ENCODE measurements around the gene FRAS1.
A peak's percentile ranks its signal among the peaks of the same experiment; 100 is the strongest.
"Not testable (repeated sequence)": the region's sequence is repeated elsewhere in the genome, so short reads cannot be mapped to it uniquely, and the experiment has no call there.

FRAS1 gene

DNA sequence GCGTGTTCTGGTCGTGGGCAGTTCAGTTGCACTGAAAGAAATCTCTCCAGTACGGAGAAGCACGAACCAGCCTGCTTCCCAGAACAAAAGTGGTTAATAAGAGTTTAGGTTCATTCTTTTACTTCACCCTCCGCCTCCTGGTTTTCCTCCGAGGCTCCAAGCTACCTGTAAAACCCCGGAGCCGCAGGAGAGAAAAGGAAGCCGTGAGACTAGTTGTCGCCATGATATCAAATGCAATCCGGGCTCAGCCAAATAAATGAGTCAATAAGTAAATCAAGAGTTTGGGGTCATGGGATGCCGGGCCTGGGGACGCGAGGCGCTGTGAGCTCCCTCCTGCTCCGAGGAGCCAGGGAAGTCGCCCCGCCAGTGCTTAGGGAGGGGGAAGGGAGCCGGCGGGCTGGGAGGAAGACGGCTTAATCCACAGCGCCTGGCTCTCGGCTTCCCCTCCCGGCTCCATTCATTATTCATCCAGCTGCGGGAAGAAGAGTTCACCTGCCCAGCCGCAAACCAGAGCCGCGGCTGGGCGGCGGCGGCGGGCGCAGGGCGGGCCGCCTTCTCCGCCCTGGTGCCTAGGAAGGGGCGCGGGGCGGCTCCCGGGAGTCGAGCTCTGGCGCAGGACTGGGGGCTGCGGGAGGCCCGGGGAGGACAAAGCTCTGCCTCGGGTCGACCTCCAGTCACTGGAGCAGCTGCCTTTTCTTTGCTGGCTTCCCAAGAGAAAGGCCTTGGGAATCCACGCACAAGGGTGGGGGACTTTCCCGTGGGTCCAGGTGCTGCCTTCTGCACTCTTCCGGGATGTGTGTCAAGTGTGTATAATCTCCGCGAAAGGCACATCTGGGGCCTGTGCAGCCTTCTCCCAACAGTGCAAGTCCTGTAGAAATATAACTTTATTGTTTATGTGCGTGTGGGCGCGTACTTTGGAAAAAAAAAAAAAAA lies 1.7 kb downstream of the FRAS1 start:
- peak; percentile 45 for DNase-seq (ENCODE audit: low spot score)

DNA sequence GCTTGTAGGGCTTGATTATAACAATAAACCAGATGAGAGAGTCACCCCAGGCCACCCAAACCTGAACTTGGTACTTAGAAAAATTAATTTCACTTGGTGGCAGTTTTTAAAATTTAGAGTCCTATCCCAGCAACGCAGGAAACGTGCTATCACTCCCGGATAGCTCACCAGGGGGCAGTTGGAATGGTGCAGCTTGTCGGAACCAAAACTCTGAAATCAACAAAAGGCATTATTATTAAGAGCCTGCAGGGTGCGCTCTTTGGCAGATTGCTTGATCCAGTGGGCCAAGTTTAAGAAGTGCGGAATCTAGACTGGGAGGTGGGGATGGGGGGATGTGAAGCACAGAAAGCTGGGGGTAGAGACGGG lies 2.4 kb downstream of the FRAS1 start:
- peak; percentile 81 for DNase-seq (ENCODE audit: low spot score)

DNA sequence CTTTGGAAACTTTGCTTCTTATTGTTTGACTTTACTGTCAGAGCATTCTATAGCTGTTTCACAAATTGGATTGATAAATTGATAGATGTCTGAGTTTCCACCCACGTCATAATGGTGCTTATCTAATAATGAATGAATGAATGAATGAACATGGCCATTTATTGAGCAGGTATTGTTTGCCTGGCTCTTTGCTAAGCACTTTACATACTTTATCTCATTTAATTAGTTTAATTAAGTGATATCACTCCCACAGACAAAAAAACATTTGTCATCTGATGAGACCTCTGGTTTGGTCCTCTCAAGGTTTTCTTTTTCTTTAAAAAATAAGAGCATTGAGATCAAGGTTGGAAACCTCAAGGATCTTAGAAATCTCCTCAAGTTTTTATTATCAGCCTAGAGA lies 2.8 kb downstream of the FRAS1 start:
- no peak for DNase-seq (ENCODE audit: low spot score)

DNA sequence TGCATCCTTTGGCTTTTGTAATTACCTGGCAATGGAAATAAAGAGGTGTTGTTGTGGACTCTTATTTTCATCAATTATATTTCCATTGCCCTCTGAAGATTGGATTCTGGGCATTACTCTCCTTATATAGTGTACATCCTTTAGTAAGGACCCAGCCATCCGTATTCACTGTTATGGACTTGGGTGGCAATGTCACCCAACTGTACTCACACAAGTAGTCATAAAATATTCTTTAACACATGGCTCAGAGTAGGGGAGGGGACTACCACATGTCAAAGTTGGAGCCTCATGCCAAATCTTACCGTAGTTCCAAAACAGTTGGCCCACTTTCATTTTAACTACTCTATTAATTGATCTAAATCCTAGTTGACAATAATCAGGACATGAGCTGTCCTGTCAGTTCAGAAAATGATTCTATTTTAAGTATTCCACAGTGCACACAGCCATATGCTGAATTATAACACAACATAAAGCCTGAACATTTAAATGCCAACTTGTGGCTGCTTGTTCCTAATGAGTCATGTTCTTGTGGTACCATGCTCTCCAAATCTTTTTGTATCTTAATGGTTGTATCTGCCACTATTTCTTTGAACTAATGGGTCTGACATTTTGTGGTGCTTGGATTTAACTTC lies 4.9 kb downstream of the FRAS1 start:
- DNase-seq (ENCODE audit: low spot score): peak; percentile 8

DNA sequence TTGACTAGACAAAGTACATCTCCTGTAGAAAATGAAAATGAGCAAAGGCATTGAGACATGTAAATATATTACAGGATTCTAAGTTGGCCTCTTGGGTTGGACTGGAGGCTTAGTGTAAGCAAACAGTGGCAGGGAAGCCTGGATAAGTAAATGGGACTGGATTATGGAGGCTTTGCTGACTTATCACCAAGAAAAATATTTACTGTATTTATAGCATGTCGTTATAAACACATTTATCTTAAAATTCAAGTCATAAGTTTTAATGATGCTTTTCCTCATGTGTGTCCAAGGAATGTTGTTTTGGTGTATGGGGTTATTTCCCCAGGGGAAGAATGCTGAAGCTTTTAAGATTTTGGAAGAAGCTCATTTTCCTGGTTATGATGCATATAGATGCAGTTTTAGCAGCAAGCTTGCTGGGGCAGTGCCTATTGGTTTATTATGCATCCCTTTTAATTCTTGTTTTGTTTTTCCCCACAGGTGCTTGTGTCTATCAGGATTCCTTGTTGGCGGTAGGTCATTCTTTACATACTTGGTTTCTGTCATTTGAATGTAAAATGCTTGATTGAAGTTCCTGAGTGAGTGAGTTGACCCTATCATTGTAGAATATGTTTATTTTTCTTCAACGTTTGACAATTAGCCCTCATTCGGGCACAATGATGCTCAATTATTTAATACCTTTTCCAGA lies 8.5 kb downstream of the FRAS1 start:
- no peak for DNase-seq (ENCODE audit: low spot score)

DNA sequence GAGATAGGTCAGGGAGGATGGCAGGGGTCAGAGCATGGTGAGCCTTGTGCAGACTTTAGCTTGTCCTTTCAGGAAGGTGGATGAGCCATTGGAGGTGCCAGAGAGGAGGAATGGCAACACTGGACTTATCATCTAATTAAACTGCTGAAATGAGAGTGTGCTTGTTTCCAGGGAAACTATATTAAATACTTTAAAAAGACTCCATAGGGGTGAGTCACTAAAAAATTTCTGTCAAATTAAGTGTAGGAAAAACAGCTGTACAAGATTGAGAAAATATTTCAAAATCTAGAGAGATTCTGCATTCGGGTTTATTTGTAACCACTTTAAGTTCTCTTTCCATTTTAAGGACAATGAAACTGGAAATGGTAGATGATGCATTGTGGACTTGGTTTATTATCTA lies 11.4 kb downstream of the FRAS1 start:
- no peak for DNase-seq (ENCODE audit: low spot score)

DNA sequence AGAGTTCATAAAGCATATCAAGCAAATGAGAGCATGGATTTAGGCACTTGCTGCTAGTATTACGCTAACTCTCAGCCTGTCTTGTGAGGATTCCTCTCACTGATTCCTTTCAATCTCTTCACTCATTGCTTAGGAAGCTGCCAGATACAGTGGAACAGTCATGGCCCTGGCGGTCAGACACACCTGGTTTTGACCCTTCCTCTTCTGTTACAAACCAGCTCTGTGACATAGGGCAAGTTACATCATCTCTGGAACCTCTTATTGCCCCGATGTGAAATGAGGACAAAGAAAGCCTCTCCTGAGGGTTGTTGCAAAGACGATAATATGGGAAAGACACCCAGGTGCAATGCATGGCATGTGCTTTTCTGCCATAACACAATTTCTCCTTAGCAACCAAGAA lies 12.2 kb downstream of the FRAS1 start:
- DNase-seq (ENCODE audit: low spot score): no peak

DNA sequence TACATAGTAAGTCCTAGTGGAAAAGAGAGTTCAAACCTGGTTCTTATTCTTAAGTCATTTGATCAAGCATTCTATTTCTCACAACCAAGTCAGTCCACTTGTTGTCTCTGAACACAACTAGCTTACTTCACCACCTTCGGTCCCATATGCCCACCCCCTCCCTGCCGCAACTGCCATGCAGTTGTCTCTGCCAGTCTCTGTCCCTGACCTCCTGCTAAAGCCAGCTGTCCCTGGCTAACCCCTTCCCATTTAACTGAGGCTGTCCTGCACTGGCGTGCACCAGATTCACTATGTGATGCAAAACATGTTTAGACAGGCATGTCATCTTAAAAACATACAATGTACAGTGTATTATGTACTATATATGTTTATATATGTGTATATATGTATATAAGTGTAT lies 12.7 kb downstream of the FRAS1 start:
- DNase-seq (ENCODE audit: low spot score): no peak

DNA sequence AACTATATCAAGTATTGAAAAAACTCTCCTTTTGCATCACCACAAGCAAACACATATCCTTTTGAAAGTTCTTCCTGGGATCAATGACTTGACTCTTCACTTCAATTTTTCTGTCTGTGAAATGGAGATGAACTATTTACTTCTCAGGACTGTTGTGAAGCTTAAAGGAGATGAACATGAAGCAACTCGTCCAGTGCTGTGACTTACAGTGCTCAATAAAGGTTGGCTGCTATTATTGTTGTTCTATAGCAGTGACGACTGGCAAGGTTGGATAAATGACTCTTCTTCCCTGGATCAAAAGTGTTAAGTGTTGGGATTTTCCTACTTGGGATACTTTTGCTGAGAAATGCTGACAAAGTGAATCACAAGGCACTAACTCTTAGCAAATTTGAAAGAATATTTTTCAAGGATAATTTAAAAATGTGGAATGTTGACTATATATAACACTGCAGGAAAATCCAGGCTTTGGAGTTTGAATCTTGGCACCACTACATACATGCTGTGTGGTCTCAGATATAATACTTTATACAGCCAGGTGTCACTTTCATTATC lies 13.7 kb downstream of the FRAS1 start:
- no peak for DNase-seq (ENCODE audit: low spot score)

DNA sequence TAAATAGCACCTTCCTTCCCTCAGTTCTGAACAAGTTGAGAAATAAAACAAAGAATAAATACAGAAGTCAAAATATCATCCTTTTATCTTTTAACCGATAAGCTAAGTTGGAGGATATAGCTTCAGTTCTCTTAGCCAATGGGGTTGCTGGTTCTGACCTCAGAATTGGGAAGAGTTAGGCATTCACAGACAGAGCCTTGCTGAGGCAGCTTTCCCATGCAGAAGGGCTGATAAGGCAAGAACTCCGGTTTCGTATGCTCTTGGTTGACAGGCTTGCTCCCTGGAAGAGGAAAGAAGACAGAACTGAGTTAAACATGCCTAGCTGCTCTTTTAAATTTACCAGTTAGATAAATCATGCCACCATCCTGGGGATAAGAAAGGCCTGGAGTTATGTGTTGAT lies 17.6 kb downstream of the FRAS1 start:
- no peak for DNase-seq (ENCODE audit: low spot score)

DNA sequence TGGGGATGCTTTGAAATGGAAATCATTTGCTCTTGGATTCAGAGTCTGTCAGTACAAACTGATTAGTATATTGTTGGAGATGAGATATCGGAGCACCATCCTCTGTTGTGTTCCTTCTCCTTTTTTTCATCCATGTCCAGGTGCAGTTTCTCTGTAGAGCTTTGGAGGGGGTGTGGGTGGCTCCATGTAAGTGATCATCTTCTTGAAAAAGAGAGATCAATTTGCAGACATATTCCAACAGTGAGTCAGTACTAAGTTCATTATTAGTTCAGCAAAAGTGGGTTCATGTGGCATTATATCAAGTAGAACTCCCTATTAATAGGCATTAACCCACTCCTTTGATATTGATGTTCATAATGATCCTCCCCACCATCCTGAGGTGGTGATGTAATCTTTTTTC lies 18.9 kb downstream of the FRAS1 start:
- no peak for DNase-seq (ENCODE audit: low spot score)

DNA sequence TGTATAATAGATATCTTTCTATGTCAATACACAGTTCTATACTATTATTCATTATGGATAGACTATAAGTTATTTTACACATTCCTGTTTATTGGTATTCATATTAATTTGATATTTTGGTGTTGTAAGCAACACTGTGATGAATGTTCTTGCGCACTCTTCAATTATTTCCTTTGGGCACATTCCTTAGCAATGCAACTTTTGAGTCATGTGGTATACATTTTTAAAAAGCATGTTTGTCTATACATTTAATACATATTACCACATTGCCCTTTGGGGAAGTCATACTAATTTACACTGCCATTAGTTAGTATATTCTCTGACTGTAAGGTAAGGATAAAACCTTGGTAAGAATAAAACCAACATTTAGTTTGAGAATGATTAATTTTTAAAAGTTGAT lies 21.0 kb downstream of the FRAS1 start:
- DNase-seq (ENCODE audit: low spot score): no peak

DNA sequence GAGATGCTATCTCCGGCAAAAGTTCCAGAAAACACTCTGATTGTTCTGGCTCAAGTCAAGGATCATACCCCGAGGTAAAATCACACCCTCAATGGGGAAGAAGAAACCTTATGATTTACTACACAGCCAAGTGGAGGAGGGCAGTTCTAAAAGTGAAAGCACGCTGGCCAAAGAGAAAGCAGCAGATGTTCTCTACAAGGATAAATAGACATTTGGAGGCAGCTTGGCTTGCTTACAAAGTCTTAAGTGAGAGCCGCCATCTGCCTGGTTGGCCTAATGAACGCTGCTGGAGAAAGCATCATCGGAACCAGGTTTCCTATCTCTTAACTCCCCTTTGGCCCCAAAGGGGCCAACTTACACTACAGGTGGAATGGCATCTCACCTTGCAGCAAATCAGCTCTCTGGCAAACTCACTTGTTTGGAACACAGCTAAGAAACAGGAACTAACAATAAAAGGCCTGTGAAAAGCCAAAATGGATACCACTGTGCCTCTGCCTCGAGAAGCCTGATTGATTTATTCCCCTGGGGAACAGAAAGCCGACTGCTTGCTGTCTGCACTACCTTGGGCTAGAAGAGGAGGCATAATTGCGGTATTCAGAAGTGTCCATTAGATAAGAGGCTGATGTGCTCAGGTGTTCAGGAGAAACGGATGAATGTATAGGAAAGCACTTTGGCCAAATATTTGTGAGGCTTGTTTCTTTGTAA lies 22.8 kb downstream of the FRAS1 start:
- DNase-seq (ENCODE audit: low spot score): no peak

DNA sequence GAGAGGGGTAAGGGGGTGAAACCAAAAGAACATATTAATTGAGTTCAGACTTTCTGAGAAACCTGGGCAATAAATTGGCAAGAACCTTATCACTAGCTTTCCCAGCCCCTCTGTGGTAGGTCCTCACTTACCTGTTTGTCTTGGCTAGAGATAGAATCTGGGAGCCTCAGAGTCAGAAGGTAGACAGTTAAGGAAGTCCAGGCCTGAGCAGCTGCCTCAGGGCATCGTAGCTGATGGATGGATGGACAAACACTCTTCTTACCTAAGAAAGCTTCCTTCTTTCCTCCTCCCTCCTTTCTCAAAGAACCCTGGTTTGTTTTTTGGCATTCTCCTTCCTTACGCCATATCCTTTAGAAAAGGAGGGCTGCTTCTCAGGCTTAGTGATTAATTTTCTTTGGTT lies 24.4 kb downstream of the FRAS1 start:
- no peak for DNase-seq (ENCODE audit: low spot score)

DNA sequence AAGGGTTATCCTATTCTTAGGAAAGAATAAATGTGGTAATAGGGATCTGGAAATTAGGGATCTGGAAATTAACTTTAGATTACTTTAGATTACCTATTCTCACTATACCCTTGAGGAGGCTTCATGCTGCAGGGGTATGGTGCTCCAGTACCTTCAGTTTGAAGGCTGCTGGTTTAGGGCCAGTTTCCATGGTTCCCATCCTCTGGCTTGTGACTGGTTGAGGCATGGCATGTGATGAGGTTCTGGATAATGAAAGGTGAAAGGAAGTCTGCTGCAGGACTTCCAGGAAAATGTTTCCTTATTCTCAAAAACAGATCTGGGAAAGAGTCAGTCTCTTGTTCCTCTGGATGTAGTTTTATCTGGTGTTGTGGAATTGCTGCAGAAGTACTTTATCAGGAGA lies 25.9 kb downstream of the FRAS1 start:
- no peak for DNase-seq (ENCODE audit: low spot score)

DNA sequence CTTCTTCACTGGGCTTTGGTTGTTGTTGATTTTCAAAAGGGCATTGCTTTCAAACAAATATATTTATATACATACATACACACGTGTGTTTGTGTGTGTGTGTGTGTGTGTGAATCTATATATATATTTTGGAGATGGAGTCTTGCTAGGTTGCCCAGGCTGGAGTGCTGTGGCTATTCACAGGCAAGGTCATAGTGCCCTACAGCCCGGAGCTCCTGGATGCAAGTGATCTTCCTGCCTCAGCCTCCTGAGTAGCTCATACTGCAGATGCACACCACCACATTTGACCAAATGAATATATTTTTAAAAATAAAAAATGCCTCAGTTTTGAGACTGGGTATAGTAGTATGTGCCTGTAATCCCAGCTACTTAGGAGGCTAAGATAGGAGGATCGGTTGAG lies 34.4 kb downstream of the FRAS1 start:
- no peak for DNase-seq (ENCODE audit: low spot score)

DNA sequence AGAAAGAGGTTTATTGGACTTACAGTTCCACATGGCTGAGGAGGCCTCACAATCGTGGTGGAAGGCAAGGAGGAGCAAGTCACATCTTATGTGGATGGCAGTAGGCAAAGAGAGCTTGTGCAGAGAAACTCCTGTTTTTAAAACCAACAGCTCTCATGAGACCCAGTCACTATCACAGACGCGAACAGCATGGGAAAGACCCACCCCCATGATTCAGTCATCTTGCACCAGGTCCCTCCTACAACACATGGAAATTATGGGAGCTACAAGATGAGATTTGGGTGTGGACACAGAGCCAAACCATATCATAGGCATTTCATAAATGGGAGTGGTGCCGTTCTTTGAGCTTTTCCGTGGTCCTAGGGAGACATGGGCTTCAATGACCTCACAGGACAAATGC lies 35.2 kb downstream of the FRAS1 start:
- not testable (repeated sequence) for DNase-seq (ENCODE audit: low spot score)

DNA sequence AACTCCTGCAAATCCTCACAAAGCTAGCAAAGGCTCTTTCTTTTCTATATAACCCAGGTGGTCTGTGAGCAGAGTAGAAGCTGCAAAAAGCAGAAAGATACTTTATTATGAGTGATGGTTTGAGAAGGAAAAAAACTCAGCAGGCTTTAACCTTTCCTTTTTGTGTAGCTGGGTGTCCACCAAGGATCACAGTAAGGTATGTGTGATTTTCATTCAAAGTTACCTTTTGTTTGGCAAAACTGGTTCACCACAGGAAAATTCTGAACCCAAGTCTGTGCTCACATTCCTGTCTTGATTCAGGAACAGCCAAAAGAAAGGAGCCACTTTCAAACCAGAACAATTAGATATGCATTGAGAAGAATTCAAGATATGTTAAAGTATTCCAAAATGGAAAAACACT lies 35.7 kb downstream of the FRAS1 start:
- DNase-seq (ENCODE audit: low spot score): no peak

DNA sequence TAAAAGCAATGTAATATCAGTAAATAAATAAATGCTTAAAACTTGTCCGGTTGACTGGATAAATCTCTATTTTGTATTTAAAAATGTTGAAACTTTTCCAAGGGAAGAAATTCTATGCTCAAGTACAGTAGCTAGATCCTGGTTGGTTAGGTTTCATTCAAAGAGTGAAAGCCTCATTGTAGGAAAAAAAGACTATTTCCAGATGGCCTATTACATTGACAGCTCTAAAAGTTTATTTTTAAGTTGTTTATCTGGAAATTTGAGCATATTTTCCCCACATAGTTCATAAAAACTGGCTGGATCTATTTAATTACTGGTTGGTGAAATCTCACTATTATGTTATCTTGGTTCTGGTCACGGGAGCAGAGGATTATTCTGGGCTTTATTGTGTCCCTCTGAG lies 38.0 kb downstream of the FRAS1 start:
- DNase-seq (ENCODE audit: low spot score): no peak

DNA sequence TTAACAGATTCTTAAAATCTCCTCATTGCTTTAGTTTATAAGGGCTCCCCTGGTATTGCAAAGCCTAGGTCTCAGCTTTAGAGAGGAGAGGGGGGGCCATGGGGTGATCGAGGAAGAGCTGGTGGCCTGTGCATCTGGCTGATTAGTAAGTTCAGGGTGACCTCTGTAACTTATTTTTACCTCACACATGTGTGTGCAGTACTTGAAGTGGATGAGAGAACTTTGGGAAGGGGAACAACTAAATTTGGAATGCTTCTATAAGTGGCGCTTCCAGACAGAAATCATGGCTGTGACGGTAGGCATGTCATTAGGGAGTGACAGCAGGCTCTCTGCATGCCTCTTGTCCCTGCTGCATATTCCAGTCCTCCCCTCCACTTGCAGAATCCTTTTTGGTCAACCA lies 41.9 kb downstream of the FRAS1 start:
- no peak for DNase-seq (ENCODE audit: low spot score)

DNA sequence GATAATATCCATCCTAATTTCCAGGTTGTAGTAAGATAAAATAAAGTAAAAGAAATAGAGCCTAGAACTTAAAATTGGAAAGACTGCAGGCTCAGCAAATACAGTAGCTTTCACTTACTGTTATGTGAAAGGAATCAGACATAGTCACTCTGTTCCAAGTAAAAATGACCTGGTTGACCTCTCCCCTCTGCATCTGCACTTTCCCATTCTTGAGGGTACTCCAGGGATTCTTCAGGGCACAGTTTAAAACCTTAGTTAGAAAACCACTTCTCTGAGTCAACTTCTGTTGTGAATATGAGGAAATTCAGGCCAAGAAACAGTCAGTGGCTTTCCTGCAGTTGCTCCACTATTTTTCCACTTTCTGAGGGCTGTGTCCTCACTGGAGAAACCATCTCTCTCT lies 42.9 kb downstream of the FRAS1 start:
- no peak for DNase-seq (ENCODE audit: low spot score)

DNA sequence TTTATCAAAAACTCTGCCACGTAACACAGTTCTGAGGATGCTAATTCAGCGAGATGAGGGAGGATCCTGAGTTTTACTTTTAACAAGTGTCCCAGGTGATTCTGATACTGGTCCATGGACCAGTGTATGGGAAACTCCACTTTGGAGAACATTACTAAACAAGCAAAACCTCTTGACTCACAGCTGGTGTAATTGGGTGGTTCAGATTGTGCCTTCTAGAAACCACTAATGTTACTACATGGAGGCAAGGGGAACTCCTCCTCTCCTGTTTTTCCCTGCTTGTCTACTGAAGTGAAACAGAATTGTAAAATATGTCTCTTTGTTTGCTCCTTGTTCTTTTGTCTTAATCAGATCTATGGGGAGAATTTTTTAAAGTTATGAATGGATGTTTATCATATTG lies 62.6 kb downstream of the FRAS1 start:
- no peak for DNase-seq (ENCODE audit: low spot score)
